ENCODE results near the gene LPAR3.

GRCh38 chr1:84869720-84870119 lies 23.3 kb downstream of the LPAR3 start:
- TF ChIP-seq, protein P1, sequence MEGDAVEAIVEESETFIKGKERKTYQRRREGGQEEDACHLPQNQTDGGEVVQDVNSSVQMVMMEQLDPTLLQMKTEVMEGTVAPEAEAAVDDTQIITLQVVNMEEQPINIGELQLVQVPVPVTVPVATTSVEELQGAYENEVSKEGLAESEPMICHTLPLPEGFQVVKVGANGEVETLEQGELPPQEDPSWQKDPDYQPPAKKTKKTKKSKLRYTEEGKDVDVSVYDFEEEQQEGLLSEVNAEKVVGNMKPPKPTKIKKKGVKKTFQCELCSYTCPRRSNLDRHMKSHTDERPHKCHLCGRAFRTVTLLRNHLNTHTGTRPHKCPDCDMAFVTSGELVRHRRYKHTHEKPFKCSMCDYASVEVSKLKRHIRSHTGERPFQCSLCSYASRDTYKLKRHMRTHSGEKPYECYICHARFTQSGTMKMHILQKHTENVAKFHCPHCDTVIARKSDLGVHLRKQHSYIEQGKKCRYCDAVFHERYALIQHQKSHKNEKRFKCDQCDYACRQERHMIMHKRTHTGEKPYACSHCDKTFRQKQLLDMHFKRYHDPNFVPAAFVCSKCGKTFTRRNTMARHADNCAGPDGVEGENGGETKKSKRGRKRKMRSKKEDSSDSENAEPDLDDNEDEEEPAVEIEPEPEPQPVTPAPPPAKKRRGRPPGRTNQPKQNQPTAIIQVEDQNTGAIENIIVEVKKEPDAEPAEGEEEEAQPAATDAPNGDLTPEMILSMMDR (conservative IDR thresholded peaks at IDR 0.05; ENCODE audit: low read depth, low read length) = no peak
- TF ChIP-seq EZH2 (IDR thresholded peaks at IDR 0.05; ENCODE audit: low read length, unreplicated experiment) (no peak), EZH2phosphoT487 (IDR thresholded peaks at IDR 0.05; ENCODE audit: borderline replicate concordance, low read length) (no peak)

All from PC-3 (cell line).